Suppressor macrophage (primary cell): ENCODE data around the gene ATP1B2.
"Not testable (repeated sequence)": the region's sequence is repeated elsewhere in the genome, so short reads cannot be mapped to it uniquely, and the experiment has no call there.

ENCODE experiments used
- DNase-seq, 4 experiments: peaks; one replicate each; pipeline ENCODE4 v3.0.0-alpha.2; 2020 to 2022

Gene ATP1B2

GRCh38 chr17:7636163-7636562 lies 14.6 kb upstream of the ATP1B2 start:
- DNase-seq: no peak

GRCh38 chr17:7640783-7641182 lies 9.9 kb upstream of the ATP1B2 start:
- no peak for DNase-seq

DNA sequence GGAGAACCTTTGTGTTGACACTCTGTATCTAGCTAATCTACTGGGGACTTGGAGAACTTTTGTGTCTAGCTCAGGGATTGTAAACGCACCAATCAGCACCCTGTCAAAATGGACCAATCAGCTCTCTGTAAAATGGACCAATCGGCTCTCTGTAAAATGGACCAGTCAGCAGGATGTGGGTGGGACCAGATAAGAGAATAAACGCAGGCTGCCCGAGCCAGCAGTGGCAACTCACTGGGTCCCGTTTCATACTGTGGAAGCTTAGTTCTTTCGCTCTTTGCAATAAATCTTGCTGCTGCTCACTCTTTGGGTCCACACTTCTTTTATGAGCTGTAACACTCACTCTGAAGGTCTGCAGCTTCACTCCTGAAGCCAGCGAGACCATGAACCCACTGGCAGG lies 9.1 kb upstream of the ATP1B2 start:
- not testable (repeated sequence) for DNase-seq

- DNase-seq: peak; percentile 47 to 79 (median 61)
These were observed 6.0 kb upstream of the ATP1B2 start for GRCh38 chr17:7644775-7645174.

- DNase-seq: no peak
These were observed 4.3 kb upstream of the ATP1B2 start for GRCh38 chr17:7646457-7646856.

- peak; percentile 55 to 83 (median 58) for DNase-seq
These were observed 3.7 kb upstream of the ATP1B2 start for GRCh38 chr17:7647018-7647417.

GRCh38 chr17:7651097-7651664 lies 455 bp downstream of the ATP1B2 start:
- DNase-seq: no peak

DNA sequence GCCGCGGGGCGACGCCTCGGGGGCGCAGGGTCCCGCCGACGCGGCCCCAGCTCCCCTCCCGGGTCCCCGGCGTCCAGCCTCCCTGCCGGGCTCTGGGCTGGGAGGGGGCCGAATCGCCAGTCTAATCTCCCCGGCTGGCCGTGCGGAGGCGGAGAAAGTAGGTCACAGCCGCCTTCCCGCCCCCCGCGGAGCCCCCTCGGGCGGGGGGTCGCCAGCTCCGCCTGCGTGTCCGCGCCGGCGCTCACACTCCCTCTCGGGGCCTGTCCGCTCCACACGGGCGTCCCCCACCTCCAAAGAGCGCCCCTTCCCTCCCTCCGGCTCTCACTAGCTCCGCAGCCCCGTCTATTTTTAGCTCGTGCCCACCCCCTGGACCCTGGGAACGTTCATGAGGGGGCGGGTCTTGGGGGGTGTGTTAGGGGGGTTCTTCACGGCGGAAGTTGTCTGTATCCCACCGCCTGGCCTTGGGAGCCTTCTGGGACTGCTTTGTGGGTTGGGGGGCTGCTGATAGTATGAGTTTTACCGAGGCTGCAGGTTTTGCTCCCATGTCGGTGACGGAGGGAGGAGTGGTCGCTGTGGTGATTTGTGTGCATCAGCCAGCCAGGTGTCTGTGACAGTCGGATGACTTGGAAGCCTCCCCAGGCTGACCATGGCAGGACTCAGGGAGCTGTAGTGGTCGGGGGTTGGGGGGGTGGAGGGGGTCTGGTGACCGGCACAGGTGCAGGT lies 1.1 kb downstream of the ATP1B2 start:
- no peak for DNase-seq

- no peak for DNase-seq
These were observed 1.9 kb downstream of the ATP1B2 start for GRCh38 chr17:7652388-7653356.

DNA sequence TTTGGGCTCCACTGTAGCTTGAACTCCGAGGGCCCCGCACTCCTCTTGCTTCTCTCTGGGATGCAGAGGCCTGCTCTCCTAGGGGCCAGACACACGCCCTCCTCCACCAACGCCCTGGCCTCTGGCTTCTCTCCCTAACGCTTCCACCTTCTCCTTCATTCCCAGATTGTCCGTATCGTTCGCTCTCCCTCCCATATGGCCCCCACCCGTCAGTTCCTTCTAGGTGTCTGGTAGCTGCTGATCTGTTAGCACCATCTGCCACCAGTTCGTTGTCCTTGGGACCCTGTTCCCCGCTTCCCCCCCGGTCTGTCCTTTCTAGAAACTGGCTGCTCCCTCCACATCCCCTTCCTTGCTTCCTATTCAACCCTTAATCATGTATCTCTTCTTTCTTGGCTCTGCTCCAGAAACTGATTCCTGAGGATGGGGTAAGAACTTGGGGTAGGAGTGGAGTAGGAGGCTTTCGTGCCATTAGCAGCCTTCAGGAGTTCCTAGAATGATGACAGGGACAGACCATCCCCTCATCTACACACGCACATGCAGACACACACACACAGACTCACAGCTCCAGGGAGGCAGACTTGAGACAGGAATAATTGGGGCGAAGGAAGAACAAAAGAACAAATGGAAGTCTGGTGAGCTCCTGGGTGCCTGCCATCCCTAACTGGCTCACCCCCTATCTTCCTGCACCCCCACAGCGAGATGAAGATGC lies 4.3 kb downstream of the ATP1B2 start:
- DNase-seq: no peak

GRCh38 chr17:7655541-7655840 lies 4.8 kb downstream of the ATP1B2 start:
- no peak for DNase-seq

GRCh38 chr17:7656958-7657609 lies 6.4 kb downstream of the ATP1B2 start:
- peak in 1 of 4 experiments; percentile 27 for DNase-seq

DNA sequence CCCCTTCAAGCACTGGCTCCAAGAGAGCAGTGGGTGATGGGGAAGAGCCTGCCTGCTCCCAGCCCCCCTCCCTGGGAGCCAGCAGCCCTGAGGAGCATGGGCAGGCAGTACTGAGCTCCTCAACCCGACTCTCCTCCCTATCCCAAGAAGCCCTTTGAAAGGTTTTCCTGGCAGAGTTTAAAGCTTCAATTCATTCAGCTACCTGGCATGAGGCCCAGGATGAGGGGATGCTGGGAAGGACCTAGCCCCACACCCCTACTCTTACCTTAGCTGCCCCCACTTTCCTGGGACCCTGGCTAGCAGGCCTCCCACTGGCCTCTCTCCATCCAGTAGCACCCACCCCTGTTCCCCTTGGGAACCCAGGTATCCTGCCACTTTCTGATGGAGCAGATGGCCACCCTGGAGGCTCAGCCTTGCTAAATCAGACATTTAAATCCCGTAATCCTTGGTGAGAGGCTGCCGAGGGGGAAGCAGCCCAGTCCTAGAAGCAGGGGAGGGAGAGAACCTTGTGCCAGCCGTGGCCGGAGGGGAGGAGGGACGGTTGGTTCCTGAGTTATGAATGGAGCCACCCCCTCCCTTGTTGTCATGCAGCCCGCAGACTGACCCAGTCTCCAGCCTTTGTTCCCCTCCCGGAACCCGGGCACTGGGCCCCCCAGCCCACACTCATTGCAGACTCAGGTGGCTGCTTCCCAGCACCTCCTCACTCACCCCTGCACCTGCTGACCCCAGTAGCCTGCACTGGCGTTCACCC lies 17.1 kb downstream of the ATP1B2 start:
- no peak for DNase-seq

DNA sequence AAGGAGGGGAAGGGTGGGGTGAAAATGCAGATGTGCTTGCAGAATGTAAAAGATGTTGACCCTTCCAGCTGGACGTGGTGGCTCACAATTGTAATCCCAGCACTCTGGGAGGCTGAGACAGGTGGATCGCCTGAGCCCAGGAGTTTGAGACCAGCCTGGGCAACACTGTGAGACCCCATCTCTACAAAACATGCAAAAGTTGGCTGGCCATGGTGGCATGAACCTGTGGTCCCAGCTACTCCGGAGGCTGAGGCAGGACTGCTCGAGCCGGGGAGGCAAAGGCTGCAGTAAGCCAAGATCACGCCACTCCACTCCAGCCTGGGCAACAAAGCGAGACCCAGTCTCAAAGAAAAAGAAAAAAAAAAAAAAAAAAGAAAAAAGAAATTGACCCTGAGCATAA lies 17.8 kb downstream of the ATP1B2 start:
- DNase-seq: no peak

GRCh38 chr17:7673239-7673638 lies 22.5 kb downstream of the ATP1B2 start:
- DNase-seq: peak; percentile 51 to 61 (median 58)

DNA sequence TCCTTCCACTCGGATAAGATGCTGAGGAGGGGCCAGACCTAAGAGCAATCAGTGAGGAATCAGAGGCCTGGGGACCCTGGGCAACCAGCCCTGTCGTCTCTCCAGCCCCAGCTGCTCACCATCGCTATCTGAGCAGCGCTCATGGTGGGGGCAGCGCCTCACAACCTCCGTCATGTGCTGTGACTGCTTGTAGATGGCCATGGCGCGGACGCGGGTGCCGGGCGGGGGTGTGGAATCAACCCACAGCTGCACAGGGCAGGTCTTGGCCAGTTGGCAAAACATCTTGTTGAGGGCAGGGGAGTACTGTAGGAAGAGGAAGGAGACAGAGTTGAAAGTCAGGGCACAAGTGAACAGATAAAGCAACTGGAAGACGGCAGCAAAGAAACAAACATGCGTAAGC lies 24.2 kb downstream of the ATP1B2 start:
- no peak for DNase-seq

DNA sequence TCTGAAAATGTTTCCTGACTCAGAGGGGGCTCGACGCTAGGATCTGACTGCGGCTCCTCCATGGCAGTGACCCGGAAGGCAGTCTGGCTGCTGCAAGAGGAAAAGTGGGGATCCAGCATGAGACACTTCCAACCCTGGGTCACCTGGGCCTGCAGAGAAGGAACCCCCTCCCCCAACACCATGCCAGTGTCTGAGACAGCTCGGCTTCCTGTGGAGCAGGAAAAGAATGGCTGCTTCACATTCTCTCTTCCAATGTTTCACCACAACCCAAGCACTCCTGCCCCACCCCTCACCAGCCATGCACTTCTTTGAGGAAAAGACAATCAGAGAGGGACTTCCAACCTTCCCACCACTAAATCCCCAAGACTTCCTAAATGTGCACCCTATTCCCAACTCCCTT lies 25.8 kb downstream of the ATP1B2 start:
- no peak for DNase-seq

GRCh38 chr17:7677388-7678067 lies 26.8 kb downstream of the ATP1B2 start:
- no peak for DNase-seq

DNA sequence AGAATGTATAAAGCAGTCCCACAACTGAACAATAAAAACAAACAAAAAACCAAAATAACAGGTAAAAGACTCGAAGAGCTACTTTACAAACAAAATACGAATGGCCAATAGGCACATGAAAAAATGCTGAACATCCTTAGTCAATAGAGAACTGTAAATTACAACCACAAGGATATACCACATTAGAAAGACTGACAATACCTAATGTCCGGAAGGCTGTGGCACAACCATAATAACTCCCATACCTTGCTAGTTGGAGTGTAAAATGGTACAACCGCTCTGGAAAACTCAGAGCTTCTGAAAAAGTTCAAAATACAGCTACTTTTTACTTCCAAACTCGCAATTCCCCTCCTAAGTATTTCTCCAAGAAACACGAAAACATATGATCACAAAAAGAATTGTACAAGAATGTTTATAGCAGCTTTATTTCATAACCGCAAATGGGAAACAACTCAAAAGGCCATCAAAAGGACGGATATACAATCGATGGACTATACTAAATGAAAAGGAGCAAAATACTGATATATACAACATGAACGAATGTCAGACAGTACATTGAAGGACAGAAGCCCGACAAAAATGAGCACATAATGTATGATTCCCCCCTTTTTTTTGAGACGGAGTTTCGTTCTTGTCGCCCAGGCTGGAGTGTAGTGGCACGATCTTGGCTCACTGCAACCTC lies 34.3 kb downstream of the ATP1B2 start:
- DNase-seq: no peak

GRCh38 chr17:7685533-7686221 lies 35.0 kb downstream of the ATP1B2 start:
- DNase-seq: peak; percentile 97 to 98 (median 98)
